T-helper 1 cell treated with Interleukin-12 subunit alpha and Interleukin-12 subunit beta and Interleukin-4 antibody, amounts not matched to agents 30 μg/mL and 1 μg/mL, for 36 hours (primary cell): Measurements from ENCODE around the gene DMTF1.

Experiments used
- H3K27ac Mint-ChIP-seq: one replicate; pipeline ENCODE4 v1.8.0; 2021; ENCODE audit warnings: mild to moderate bottlenecking, mixed read lengths
- H3K27me3 Mint-ChIP-seq: one replicate; pipeline ENCODE4 v1.8.0; 2021; ENCODE audit warnings: low read depth, mixed read lengths
- H3K36me3 Mint-ChIP-seq: one replicate; pipeline ENCODE4 v1.8.0; 2021; ENCODE audit warnings: low read depth, mixed read lengths
- H3K4me1 Mint-ChIP-seq: one replicate; pipeline ENCODE4 v1.8.0; 2021; ENCODE audit warnings: low read depth, mixed read lengths
- H3K4me3 Mint-ChIP-seq: one replicate; pipeline ENCODE4 v1.8.0; 2021; ENCODE audit warnings: mild to moderate bottlenecking, moderate library complexity, mixed read lengths
- H3K9me3 Mint-ChIP-seq: one replicate; pipeline ENCODE4 v1.8.0; 2021; ENCODE audit warnings: mixed read lengths

Gene DMTF1

GRCh38 chr7:87154166-87154565, 1.9 kb downstream of the DMTF1 start:
- Mint-ChIP-seq H3K4me1 (peaks cover 41% of the 10 kb centered on the region), H3K27ac (no peak overlapping the region), H3K4me3 (peak overlapping the region; percentile 98), H3K9me3 (no peaks in the 10 kb centered on the region), H3K36me3 (peaks cover 18% of the 10 kb centered on the region), H3K27me3 (no peaks in the 10 kb centered on the region)

GRCh38 chr7:87154569-87154968, 2.3 kb downstream of the DMTF1 start:
- Mint-ChIP-seq H3K36me3 (peaks cover 19% of the 10 kb centered on the region), H3K4me3 (peak overlapping the region; percentile 98), H3K27ac (no peak overlapping the region), H3K9me3 (no peaks in the 10 kb centered on the region), H3K4me1 (peaks cover 43% of the 10 kb centered on the region), H3K27me3 (no peaks in the 10 kb centered on the region)

GRCh38 chr7:87155788-87156187, 3.5 kb downstream of the DMTF1 start:
- Mint-ChIP-seq H3K27me3 (no peaks in the 10 kb centered on the region), H3K27ac (no peak overlapping the region), H3K4me1 (peaks cover 48% of the 10 kb centered on the region), H3K9me3 (no peaks in the 10 kb centered on the region), H3K36me3 (peaks cover 23% of the 10 kb centered on the region), H3K4me3 (peak overlapping the region; percentile 21)

- Mint-ChIP-seq H3K36me3 (peaks cover 23% of the 10 kb centered on the region), H3K27ac (no peak overlapping the region), H3K9me3 (no peaks in the 10 kb centered on the region), H3K27me3 (no peaks in the 10 kb centered on the region), H3K4me1 (peaks cover 45% of the 10 kb centered on the region), H3K4me3 (no peak overlapping the region)
Observed at GRCh38 chr7:87156709-87157108, 4.5 kb downstream of the DMTF1 start.

- Mint-ChIP-seq H3K27ac (no peak overlapping the region), H3K4me1 (peaks cover 40% of the 10 kb centered on the region), H3K9me3 (no peaks in the 10 kb centered on the region), H3K4me3 (no peak overlapping the region), H3K27me3 (no peaks in the 10 kb centered on the region), H3K36me3 (peaks cover 29% of the 10 kb centered on the region)
Observed at GRCh38 chr7:87159538-87159937, 7.3 kb downstream of the DMTF1 start.

- no peak overlapping the region for H3K27ac Mint-ChIP-seq
- no peaks in the 10 kb centered on the region for H3K27me3 Mint-ChIP-seq
- H3K36me3 Mint-ChIP-seq, result peaks cover 52% of the 10 kb centered on the region
- no peak overlapping the region for H3K4me3 Mint-ChIP-seq
- H3K9me3 Mint-ChIP-seq, result no peaks in the 10 kb centered on the region
- peaks cover 23% of the 10 kb centered on the region for H3K4me1 Mint-ChIP-seq
Observed at GRCh38 chr7:87164433-87164832, 12.2 kb downstream of the DMTF1 start.

GRCh38 chr7:87170828-87171227, 18.6 kb downstream of the DMTF1 start:
- Mint-ChIP-seq H3K27me3 (no peaks in the 10 kb centered on the region), H3K4me1 (peaks cover 14% of the 10 kb centered on the region), H3K9me3 (no peaks in the 10 kb centered on the region), H3K36me3 (peaks cover 51% of the 10 kb centered on the region), H3K27ac (no peak overlapping the region), H3K4me3 (no peak overlapping the region)

- H3K36me3 Mint-ChIP-seq, result peaks cover 51% of the 10 kb centered on the region
- no peak overlapping the region for H3K4me3 Mint-ChIP-seq
- no peaks in the 10 kb centered on the region for H3K27me3 Mint-ChIP-seq
- no peaks in the 10 kb centered on the region for H3K9me3 Mint-ChIP-seq
- H3K4me1 Mint-ChIP-seq, result peaks cover 14% of the 10 kb centered on the region
- no peak overlapping the region for H3K27ac Mint-ChIP-seq
Observed at GRCh38 chr7:87171282-87171934, 19.2 kb downstream of the DMTF1 start.

- H3K27me3 Mint-ChIP-seq, result no peaks in the 10 kb centered on the region
- H3K36me3 Mint-ChIP-seq, result peaks cover 48% of the 10 kb centered on the region
- H3K9me3 Mint-ChIP-seq, result no peaks in the 10 kb centered on the region
- H3K27ac Mint-ChIP-seq, result peak overlapping the region; percentile 11
- peaks cover 16% of the 10 kb centered on the region for H3K4me1 Mint-ChIP-seq
- no peak overlapping the region for H3K4me3 Mint-ChIP-seq
Observed at GRCh38 chr7:87173471-87173870, 21.2 kb downstream of the DMTF1 start.

GRCh38 chr7:87178320-87178719, 26.1 kb downstream of the DMTF1 start:
- H3K9me3 Mint-ChIP-seq, result no peaks in the 10 kb centered on the region
- peaks cover 17% of the 10 kb centered on the region for H3K4me1 Mint-ChIP-seq
- H3K36me3 Mint-ChIP-seq, result peaks cover 49% of the 10 kb centered on the region
- no peak overlapping the region for H3K27ac Mint-ChIP-seq
- H3K27me3 Mint-ChIP-seq, result no peaks in the 10 kb centered on the region
- H3K4me3 Mint-ChIP-seq, result no peak overlapping the region

GRCh38 chr7:87179180-87179579, 26.9 kb downstream of the DMTF1 start:
- Mint-ChIP-seq H3K27me3 (no peaks in the 10 kb centered on the region), H3K4me1 (peaks cover 23% of the 10 kb centered on the region), H3K4me3 (no peak overlapping the region), H3K9me3 (no peaks in the 10 kb centered on the region), H3K36me3 (peaks cover 51% of the 10 kb centered on the region), H3K27ac (no peak overlapping the region)

- Mint-ChIP-seq H3K4me3 (no peak overlapping the region), H3K27me3 (no peaks in the 10 kb centered on the region), H3K4me1 (peaks cover 19% of the 10 kb centered on the region), H3K36me3 (peaks cover 60% of the 10 kb centered on the region), H3K9me3 (no peaks in the 10 kb centered on the region), H3K27ac (no peak overlapping the region)
Observed at GRCh38 chr7:87187120-87187519, 34.9 kb downstream of the DMTF1 start.

- Mint-ChIP-seq H3K4me1 (peaks cover 13% of the 10 kb centered on the region), H3K4me3 (no peak overlapping the region), H3K27ac (no peak overlapping the region), H3K36me3 (peaks cover 55% of the 10 kb centered on the region), H3K27me3 (no peaks in the 10 kb centered on the region), H3K9me3 (no peaks in the 10 kb centered on the region)
Observed at GRCh38 chr7:87188930-87189329, 36.7 kb downstream of the DMTF1 start.

- no peaks in the 10 kb centered on the region for H3K27me3 Mint-ChIP-seq
- no peaks in the 10 kb centered on the region for H3K9me3 Mint-ChIP-seq
- H3K36me3 Mint-ChIP-seq, result peaks cover 45% of the 10 kb centered on the region
- peaks cover 7% of the 10 kb centered on the region for H3K4me1 Mint-ChIP-seq
- no peak overlapping the region for H3K4me3 Mint-ChIP-seq
- no peak overlapping the region for H3K27ac Mint-ChIP-seq
Observed at GRCh38 chr7:87190783-87191182, 38.5 kb downstream of the DMTF1 start.

GRCh38 chr7:87192784-87193487, 40.7 kb downstream of the DMTF1 start:
- no peak overlapping the region for H3K4me3 Mint-ChIP-seq
- no peaks in the 10 kb centered on the region for H3K27me3 Mint-ChIP-seq
- peaks cover 9% of the 10 kb centered on the region for H3K4me1 Mint-ChIP-seq
- H3K9me3 Mint-ChIP-seq, result no peaks in the 10 kb centered on the region
- H3K36me3 Mint-ChIP-seq, result peaks cover 51% of the 10 kb centered on the region
- peak overlapping the region; percentile 39 for H3K27ac Mint-ChIP-seq
